Tibial nerve (tissue), 4 donors: ENCODE measurements around the gene MCF2L2.
A peak's percentile ranks its signal among the peaks of the same experiment; 100 is the strongest.

Experiments
- EP300 ChIP-seq, 2 donors: sonication (generic); formaldehyde crosslinking; IDR thresholded peaks; one replicate each; pipeline ENCODE4 v1.6.1; 2017; ENCODE audit warnings: antibody characterized with exemption in 2 of 2, mild to moderate bottlenecking in 1 of 2
- POLR2A ChIP-seq, 2 donors: fragments of 450-650 bp; IDR thresholded peaks; one replicate each; pipeline ENCODE4 v1.6.1; 2017; ENCODE audit warnings: antibody characterized with exemption in 2 of 2, mild to moderate bottlenecking in 2 of 2, moderate library complexity in 2 of 2
- TF ChIP-seq, protein P1 (sequence below), 5 experiments: fragments of 200-600 bp in 3 of 5; fragments of 450-650 bp in 2 of 5; sonication (generic) in 3 of 5; IDR thresholded peaks; one replicate each; pipeline ENCODE4 v1.5.1; 2016 to 2019; ENCODE audit warnings: antibody characterized with exemption in 5 of 5, mild to moderate bottlenecking in 3 of 5, moderate library complexity in 2 of 5

DNA sequence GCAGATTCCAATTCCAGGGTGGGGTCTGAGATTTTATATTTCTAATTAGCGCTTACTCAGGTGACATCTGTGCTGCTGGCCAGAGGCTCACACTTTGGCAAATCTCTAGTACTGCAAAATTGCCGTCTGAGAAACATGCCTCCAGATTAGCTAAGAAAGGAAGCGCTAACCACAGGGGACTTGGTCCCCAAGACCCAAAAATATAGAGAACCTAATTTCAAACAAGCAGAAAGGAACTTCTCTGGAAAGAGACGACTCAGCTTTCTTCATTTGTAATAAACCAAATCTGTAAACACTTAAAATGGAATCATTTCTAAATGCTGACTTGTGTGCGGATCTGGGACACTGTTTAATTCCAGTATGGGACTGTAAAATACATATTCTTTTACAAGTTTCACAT lies 119.7 kb downstream of the MCF2L2 start:
- TF ChIP-seq, protein P1, sequence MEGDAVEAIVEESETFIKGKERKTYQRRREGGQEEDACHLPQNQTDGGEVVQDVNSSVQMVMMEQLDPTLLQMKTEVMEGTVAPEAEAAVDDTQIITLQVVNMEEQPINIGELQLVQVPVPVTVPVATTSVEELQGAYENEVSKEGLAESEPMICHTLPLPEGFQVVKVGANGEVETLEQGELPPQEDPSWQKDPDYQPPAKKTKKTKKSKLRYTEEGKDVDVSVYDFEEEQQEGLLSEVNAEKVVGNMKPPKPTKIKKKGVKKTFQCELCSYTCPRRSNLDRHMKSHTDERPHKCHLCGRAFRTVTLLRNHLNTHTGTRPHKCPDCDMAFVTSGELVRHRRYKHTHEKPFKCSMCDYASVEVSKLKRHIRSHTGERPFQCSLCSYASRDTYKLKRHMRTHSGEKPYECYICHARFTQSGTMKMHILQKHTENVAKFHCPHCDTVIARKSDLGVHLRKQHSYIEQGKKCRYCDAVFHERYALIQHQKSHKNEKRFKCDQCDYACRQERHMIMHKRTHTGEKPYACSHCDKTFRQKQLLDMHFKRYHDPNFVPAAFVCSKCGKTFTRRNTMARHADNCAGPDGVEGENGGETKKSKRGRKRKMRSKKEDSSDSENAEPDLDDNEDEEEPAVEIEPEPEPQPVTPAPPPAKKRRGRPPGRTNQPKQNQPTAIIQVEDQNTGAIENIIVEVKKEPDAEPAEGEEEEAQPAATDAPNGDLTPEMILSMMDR (IDR thresholded peaks at IDR 0.05): no peak
- no peak for TF ChIP-seq POLR2A (IDR thresholded peaks at IDR 0.05)
- TF ChIP-seq EP300 (IDR thresholded peaks at IDR 0.05): peak; percentile 23 to 40
